Endothelial cell of hepatic sinusoid (primary cell): ENCODE measurements around the gene QKI.

ENCODE experiments used
- in situ Hi-C: cut with HindIII; loops from 2 replicates; pipeline ENCODE4 v1.10.0; 2017; ENCODE audit warnings: low sequenced_read_pairs

The QKI gene

DNA sequence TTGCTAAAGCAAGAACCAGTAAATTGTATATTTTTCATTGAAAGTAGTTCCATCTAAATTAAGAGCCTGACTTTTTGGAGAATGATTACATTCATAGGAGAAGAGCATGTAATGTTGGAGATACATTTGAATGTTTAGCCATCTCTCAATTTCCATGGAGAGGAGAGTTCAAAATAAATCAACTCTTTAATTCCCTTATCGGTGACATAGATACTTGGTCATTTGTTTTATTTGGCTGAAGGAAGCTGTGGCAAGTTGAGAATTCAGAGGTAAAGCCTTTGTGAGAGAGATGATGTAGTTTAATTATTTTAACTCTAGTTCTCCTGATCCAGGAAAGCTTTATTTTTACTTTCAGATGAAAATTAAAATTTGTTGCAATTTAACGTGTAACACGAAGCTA lies 22.3 kb downstream of the QKI start:
- in situ Hi-C loops = loop anchor here (25.0 kb wide), 1 partner anchor 500 kb away; no protein-coding TSS in a partner anchor

DNA sequence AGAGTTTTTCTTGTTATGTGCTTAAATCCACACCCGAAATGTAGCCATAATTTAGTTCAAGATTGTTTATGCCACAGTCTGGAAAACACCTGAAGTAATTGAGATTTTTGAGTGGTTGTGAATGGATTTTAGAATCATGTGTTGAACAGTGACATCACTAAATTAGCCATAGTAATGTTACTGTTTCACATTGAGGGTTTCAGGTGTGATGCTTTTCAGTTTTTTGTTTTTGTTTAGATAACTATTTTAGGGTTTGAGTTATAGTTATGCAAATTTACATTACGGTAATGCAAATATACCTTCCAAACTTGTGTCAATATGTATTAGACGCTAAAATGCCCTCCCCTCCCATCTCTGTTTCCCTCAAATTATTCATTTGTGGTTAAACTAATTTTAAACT lies 22.9 kb downstream of the QKI start:
- in situ Hi-C loops = loop anchor here (25.0 kb wide), 1 partner anchor 500 kb away; no protein-coding TSS in a partner anchor

DNA sequence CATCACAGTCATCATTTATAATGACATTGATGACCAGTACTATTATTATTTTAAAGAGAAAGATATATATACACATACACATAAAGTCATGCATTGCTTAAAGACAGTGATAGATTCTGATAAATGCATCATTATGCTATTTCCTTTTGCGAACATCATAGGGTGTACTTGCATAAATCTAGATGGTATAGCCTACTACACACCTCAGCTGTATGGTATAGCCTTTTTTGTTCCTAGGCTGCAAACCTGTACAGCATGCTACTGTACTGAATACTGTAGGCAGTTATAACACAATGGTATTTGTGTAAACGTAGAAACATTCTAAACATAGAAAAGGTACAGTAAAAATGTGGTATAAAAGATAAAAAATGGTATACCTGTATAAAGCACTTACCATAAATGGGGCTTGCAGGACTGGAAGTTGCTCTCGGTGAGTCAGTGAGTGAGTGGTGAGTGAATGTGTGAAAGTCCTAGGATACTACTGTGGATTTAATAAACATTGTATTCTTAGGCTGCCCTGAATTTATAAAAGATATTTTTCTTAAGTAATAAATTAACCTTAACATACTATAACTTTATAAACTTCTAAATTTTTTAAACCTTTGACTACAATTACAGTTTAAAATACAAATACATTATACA lies 23.9 kb downstream of the QKI start:
- in situ Hi-C loops = loop anchor here (25.0 kb wide), 1 partner anchor 499 kb away; no protein-coding TSS in a partner anchor

DNA sequence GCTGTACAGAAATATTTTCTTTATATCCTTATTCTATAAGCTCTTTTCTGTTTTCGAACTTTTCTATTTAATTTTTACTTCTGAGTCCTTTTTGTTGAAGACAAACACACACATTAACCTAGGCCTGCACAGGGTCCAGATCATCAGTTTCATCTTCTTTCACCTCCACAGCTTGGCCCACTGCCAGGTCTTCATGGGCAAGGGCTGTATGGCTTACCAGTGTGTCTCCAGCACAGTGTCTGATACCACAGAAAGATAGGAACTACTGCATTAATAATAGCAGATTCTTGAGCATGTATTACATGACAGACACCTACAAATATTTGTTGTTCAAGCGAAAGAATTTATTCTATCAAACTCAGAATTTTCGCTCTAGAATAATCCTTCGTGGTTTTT lies 24.4 kb downstream of the QKI start:
- in situ Hi-C loops = loop anchor here (25.0 kb wide), 1 partner anchor 498 kb away; no protein-coding TSS in a partner anchor

DNA sequence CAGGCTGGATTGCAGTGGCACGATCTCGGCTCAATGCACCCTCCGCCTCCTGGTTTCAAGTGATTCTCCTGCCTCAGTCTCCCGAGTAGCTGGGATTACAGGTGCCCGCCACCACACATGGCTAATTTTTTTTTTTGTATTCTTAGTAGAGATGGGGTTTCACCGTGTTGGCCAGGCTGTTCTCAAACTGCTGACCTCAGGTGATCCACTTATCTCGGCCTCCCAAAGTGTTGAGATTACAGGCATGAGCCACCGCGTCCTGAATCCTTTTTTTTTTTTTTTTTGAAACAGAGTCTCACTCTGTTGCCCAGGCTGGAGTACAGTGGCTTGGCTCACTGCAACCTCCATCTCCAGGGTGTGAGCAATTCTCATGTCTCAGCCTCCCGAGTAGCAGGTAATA lies 24.9 kb downstream of the QKI start:
- in situ Hi-C loops = loop anchor here (25.0 kb wide), 1 partner anchor 498 kb away; no protein-coding TSS in a partner anchor

DNA sequence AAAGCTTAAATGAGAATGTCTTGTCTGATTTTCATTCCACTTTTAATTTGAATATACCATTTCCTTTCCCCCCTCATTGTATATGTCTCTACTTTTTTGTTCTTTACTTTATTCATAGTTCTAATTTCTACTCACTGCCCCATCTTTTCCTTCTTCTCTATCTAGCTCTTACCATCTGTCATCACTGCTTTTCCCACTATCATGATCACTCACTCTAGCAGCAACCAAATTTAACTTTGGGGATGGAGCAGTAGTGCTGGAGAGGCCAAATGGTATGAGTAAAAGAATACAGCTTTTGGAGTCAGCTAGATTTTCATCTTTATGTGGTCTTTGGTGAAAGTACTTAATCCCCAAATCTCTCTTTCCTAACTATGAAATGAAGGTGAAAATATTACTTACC lies 25.5 kb downstream of the QKI start:
- in situ Hi-C loops = loop anchor here (10.0 to 25.0 kb wide), 2 partner anchors 497 to 1165 kb away; no protein-coding TSS in a partner anchor

DNA sequence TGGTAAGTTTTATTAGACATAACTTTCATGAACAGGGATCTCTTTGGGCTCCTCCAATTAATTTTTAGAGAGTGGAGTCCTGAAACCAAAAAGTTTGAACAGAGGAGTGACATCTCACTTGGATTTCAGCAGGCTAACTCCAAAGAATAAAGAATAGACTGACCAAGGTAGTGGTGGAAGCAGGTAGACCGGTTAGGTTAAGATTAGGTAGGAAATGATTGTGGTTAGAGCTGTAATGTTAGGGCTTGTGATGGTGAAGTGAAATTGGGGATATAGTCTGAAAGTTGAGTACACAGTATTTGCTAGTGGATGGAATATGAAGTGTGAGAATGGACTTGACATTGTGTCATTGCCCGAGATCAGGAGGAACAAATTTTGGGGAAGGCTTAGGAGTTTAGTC lies 27.8 kb downstream of the QKI start:
- in situ Hi-C loops = loop anchor here (10.0 to 25.0 kb wide), 2 partner anchors 495 to 1162 kb away; no protein-coding TSS in a partner anchor

DNA sequence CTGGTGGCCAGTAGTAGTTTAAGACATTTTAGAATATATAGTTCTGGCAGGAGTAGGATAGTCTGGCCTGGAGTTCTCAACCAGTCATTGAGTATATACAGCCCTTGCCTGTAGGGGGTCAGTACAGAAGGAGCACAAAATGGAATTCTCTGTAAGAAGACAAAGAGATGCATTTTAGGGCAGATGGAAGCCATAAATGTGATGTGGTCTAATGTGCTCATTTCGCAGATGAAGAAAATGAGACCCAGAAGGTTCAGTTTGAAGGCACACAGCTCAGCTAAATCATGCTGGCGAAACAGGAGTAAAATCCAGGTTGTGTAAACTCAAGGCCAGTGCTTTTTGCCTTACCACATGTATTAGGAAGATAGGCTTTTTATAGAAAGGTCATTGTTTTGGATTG lies 29.6 kb downstream of the QKI start:
- in situ Hi-C loops = loop anchor here (10.0 to 25.0 kb wide), 2 partner anchors 493 to 1161 kb away; no protein-coding TSS in a partner anchor

DNA sequence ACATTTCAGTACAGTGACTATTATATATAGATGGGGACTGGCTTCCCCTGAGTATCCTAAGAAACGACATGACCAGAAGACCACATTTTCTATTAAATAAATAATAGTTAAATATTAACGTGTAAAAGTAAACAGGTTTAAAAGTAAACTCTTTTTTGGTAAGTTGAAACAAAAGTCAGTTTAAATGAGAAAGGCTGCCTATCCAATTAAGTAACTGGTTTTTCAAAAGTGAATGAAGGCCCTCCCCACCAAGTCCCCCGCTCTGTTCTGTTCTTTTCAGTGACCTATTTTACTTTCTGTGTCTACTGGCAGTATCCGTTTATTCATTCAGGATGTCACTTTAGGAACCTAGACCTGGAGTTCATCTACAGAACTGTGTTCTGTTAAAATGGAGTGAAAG lies 32.0 kb downstream of the QKI start:
- in situ Hi-C loops = loop anchor here (10.0 to 25.0 kb wide), 2 partner anchors 491 to 1158 kb away; no protein-coding TSS in a partner anchor

DNA sequence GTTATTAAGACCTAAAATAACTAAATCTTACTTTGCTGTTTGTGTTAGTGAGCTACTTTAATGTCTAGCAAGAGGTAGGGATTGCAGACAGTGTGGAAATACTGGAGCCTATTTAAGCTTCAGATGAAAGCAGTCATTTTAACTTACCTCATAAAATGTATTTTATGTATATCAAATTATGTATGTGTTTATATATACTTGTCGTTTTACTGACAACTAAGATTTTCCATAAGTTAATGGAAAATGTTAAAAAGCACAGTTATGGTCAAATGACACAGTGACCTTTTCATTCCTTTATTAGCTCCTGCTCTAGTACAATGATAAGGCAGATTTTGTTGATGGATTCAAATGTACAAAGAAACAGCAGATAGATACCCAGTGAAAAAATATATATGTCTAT lies 34.6 kb downstream of the QKI start:
- in situ Hi-C loops = loop anchor here (10.0 to 25.0 kb wide), 2 partner anchors 488 to 1156 kb away; no protein-coding TSS in a partner anchor

DNA sequence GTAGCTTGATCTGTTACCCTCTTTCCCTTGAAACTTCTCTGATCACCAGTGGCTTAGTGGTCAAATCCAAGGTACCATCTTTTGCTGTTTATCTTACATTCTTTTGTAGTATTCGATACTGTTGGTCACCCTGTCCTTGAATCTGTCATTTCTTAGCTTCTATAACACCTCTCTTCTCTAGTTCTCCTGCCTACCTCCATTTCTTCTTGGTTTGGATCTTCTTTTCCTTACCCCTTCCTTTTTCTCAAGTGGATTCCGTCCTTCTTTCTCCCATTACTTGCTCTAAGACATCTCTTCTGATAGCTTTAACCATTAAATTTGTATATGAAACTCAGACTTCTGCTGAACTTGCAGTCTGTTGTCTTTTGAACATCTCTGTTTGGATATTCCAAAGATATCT lies 39.9 kb downstream of the QKI start:
- in situ Hi-C loops = no loop called here

DNA sequence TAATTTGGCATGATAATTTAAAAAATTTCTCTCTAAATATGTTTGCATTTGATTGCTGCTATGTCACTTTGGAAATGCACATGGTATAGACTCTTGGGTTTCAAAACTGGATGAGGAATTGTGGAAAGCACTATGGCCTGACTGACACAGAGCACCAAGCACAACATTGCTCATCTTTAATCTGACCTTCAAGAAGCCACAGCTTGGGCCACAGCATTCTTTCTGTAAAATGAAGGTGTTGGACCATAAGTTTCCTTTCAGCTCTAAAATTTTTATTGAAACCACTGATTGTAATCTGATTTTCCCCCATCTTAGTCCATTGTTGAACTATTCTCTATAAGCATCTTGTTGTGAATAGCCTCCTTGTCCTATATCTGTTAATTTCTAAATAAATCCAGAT lies 41.0 kb downstream of the QKI start:
- in situ Hi-C loops = no loop called here

DNA sequence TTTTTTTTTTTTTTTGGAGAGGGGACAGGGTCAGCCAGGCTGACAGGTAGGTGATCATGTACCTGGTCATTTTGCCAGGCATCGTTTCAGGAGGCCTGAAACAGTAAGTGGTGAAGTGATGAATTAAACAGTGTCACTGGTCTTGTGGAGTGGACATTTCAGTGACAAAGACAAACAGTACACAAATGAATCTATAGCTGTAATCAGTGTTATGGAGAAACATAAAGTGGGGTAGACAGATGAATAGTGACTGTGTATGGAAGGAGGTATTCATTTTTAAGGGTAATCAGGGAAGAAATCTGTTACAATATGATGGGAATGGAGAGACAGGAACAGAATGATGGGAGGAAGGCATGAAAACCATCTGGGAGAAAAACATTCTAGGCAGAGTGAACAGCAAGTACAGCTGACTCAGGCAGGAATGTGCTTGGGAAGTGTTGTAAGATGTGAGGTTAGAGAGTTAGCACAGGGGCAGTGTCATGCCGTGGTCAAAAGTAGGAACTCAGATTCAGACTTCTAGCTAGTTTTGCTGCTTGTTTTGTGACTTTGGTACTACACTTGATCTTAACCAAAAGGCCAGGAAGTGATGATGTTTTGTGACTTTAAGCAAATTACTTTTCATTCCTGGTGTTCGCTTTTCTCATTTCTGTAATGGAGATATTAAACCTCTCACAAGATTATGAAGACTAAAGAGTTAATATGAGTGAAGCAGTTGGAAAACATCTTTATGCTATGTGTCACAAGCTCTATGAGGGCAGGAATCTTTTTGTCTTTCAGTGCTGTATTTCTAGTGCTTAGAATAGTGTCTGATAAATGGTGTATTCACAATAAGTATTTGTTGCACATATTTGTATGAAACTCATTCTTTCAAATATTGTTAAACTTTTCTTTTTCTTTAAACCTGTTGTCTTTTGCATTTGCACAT lies 43.4 kb downstream of the QKI start:
- in situ Hi-C loops = no loop called here

DNA sequence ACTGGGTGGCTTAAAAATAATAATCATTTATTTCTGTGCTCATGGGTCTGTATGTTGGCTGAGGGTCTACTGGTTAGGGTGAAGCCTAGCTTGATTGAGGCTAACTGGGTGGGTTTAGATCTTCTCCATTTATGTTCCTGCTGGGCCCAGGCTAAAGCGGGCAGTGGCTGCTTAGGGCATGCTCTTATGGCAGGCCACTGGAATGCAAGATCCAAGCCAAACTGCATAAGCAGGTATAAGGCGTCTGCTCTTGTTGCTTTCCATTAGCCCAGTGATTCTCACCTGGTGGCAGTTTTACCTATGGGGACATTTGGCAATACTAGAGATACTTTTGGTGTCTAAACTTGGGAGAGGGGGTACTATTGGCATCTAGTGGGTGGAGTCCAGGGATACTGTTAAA lies 44.5 kb downstream of the QKI start:
- in situ Hi-C loops = no loop called here

DNA sequence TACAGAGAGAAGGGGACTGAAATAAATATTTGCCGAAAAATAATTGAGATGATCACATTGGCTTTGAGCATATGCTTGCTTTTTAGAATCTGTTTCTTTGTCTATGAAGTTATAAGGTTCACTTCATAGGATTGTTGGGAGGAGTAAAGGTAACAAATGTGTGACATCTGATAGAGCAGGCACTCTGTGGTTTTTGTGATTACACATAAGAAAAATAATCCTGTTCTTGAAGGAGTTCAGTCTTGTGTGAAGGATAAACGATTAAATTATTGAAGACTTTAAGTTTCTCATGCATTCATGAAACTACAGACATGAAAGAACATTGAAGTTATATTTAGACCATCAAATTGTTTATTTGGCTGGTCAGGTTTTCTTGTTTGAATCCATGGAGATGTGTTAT lies 45.0 kb downstream of the QKI start:
- in situ Hi-C loops = no loop called here

DNA sequence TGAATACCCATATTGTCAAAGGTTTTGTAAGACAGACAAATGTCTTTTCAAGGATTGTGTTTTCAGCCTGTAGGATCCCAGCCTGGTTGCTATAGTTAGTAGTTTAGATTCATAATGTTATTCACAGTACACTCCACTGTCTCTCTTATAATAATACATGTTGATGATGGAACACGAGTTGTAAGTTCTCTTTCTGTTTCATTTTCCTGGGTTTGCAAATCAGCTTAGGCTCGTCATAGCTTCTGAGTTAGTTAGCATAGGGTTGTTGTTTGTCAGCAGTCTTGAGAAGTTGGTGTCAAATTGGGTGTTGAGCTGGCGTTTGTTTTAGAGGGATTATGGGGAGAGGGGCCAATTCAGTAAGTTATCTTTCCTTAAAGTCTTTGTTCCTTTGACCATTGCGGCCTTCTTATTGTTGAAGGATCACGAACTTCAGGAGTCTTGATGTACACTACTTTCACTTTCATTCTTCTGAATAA lies 45.8 kb downstream of the QKI start:
- in situ Hi-C loops = no loop called here

DNA sequence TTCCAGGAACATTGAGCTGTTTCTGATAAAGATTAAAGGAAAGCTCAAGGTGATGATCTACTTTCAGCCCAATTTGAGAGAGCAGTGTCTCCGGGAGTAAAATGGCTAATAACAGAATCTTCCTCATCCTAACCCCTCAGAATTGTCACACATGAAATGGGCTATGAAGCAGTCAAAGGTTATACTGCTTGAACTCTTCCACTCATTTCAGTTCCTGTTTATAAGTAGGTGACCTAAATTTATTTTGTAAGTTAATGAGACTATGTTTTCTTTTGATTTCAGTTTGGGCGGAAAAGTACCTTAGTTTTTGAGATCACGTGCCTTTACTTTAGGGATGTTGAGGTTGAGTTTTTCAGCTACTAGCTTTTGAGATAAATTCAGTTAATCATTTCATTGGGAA lies 47.2 kb downstream of the QKI start:
- in situ Hi-C loops = no loop called here

DNA sequence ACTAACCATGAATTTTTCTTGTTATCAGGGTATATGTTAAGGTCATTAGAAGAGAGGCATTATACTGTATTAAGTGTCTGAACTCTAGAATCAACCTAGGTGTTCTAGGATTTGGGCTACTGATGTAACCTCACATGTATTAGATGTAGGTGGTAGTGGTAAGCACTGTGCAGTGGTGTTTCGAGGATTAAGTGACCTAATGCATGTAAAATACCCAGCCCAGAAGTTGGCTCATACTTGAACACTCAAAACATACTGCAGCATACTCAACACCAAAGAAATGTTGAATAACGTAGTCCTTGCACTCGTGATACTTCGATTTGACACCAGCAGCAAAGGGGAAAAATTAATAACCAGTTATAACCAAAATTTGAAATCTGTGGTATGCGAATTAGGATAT lies 48.7 kb downstream of the QKI start:
- in situ Hi-C loops = no loop called here

DNA sequence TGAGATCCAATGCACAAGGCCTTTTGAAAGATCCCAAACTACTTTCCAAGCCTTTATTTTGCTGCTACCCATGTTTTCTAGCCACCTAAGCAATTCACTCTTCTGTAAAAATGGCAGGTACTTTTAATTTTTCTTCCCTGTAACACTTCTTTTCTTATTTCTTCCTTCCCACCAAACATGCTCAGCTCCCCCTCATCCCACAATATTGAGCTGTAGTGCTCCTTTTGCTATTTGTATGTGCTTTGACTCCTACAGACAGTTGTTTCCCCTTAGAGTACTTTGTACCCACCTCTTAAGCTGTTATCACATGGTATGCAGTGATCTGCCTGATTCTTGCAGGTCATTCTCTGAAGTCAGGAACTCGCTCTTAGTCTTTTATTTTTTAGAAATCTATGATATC lies 49.3 kb downstream of the QKI start:
- in situ Hi-C loops = no loop called here

DNA sequence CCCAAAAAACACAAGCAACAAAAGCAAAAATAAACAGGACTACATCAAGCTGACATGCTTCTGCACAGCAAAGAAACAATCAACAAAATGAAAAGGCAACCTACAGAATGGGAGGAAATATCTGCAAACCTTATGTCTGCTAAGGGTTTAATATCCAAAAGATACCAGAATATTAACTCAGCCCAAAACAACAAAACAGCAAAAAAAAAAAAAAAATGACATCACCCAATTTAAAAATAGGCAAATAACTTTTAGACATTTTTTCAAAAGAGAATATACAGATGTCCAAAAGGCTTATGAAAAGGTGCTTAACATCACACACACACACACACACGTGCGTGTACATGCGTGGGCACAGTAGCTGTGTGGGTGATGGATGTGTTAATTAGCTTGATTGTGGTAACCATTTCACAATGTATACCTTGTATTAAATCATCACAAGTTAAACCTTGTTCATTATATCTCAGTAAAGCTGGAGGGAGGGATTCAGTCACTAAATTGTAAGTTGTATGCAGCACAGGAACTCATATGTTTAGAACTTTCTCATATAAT lies 52.4 kb downstream of the QKI start:
- in situ Hi-C loops = no loop called here

DNA sequence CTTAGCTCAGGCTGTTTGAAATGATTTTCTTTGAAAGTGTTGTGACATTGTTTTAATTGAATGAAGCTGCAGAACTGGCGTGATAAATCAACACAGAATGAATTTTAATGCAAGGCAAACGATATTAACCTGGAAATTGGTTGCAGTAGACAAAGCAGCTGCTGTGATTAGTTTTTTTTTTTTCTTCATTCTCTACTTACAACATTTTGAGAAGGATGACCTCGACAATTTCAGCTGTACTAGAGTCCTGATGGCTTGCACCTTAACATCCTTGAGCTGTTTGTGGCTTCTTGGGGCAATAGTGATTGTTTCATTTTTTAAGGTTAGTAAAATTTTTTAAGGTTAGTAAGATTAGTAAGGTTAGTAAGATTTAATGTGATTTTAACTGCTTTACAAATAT lies 54.2 kb downstream of the QKI start:
- in situ Hi-C loops = no loop called here
